ENCODE results near the gene LY6G6C.

Gene LY6G6C

GRCh38 chr6:31740397-31741223 is 19.1 kb upstream of the LY6G6C start:
- DNase-seq = no peak

GRCh38 chr6:31739639-31740396 is 18.3 kb upstream of the LY6G6C start, which contains the start of gene MSH5:
MSH5 (plus strand) TSS chr6:31740005; CDS start chr6:31740467, 462 bp downstream.
- DNase-seq = peak; percentile 99

- DNase-seq = peak; percentile 89
These were observed 16.7 kb upstream of the LY6G6C start for GRCh38 chr6:31737991-31738979.

- DNase-seq = peak; percentile 51
These were observed 15.9 kb upstream of the LY6G6C start for GRCh38 chr6:31737315-31737990.

- no peak for DNase-seq
These were observed 15.3 kb upstream of the LY6G6C start for GRCh38 chr6:31736768-31737314.

GRCh38 chr6:31736021-31736767 is 14.6 kb upstream of the LY6G6C start, which contains the start of gene CLIC1:
CLIC1 (minus strand) TSS chr6:31736530; CDS start chr6:31736300, 230 bp downstream.
- peak; percentile 86 for DNase-seq

GRCh38 chr6:31734821-31735406 is 13.4 kb upstream of the LY6G6C start:
- peak; percentile 70 for DNase-seq

GRCh38 chr6:31734247-31734820 is 12.8 kb upstream of the LY6G6C start:
- DNase-seq = no peak

GRCh38 chr6:31733734-31734133 is 12.2 kb upstream of the LY6G6C start:
- DNase-seq = no peak

GRCh38 chr6:31732029-31732428 is 10.5 kb upstream of the LY6G6C start:
- DNase-seq = no peak

- no peak for DNase-seq
These were observed 9.1 kb upstream of the LY6G6C start for GRCh38 chr6:31730631-31731086.

- DNase-seq = peak; percentile 83
These were observed 8.6 kb upstream of the LY6G6C start for GRCh38 chr6:31729979-31730630.

GRCh38 chr6:31729515-31729978 is 8.0 kb upstream of the LY6G6C start:
- peak; percentile 83 for DNase-seq

GRCh38 chr6:31728767-31729514 is 7.4 kb upstream of the LY6G6C start, which contains the start of gene DDAH2:
DDAH2 (minus strand) TSS chr6:31729299; CDS start chr6:31729161, 138 bp downstream.
- DNase-seq = no peak

GRCh38 chr6:31727717-31728671 is 6.4 kb upstream of the LY6G6C start:
- no peak for DNase-seq

- peak; percentile 50 for DNase-seq
These were observed 5.6 kb upstream of the LY6G6C start for GRCh38 chr6:31727034-31727716.

Measured in hematopoietic multipotent progenitor cell treated with erythropoietin and hydrocortisone succinate and interleukin-3 and kit ligand, for 8 days (in vitro differentiated cells).